SK-N-SH (cell line): Measurements from ENCODE around the gene EME2. TPM values are rescaled to one million over a fixed set of nuclear protein-coding genes. Genes with fewer than 3 reads are reported as not detected.

Source experiments
- CTCF ChIA-PET: fragments of 300-600, 350-600 bp; formaldehyde crosslinking; extraction: SDS; loops from one replicate; lab custom pipeline; 2021; lab: Yijun Ruan, JAX
- POLR2A ChIA-PET: fragments of 350-600 bp; sonication (Branson Sonifier 250); formaldehyde crosslinking; extraction: SDS; loops from one replicate; lab custom pipeline; 2020; ENCODE audit warnings: antibody characterized with exemption, inconsistent platforms; lab: Yijun Ruan, JAX
- DNase-seq: peaks from one replicate; pipeline ENCODE4 v3.0.0; 2012
- H2AFZ ChIP-seq: fragments of 200-600 bp; sonication (generic); 2 replicates; pipeline ENCODE4 v1.8.1; 2016; ENCODE audit warnings: antibody characterized with exemption, mild to moderate bottlenecking, low read depth
- H3F3A ChIP-seq: fragments of 200-600 bp; sonication (generic); replicated peaks from 2 replicates; pipeline ENCODE3; 2016; ENCODE audit warnings: antibody characterized with exemption, mild to moderate bottlenecking; ENCODE audit not compliant: insufficient read depth
- H3K27ac ChIP-seq, 2 experiments: fragments of 200-500 bp in 1 of 2; fragments of 200-600 bp in 1 of 2; sonication (Bioruptor generic) in 1 of 2; sonication (generic), shearing (Covaris generic) in 1 of 2; 2 replicates each; pipeline versions ENCODE4 v1.5.1 to v1.6.1; 2014 to 2016; ENCODE audit warnings: low read depth in 2 of 2, inconsistent platforms in 1 of 2, low read length in 1 of 2, mild to moderate bottlenecking in 1 of 2, mixed read lengths in 1 of 2
- H3K27me3 ChIP-seq: fragments of 200-600 bp; sonication (generic), shearing (Covaris generic); 2 replicates; pipeline ENCODE4 v1.6.1; 2016; ENCODE audit warnings: mixed run types; ENCODE audit not compliant: insufficient read depth
- H3K36me3 ChIP-seq, 2 experiments: fragments of 200-500 bp in 1 of 2; fragments of 200-600 bp in 1 of 2; sonication (Bioruptor generic) in 1 of 2; sonication (generic) in 1 of 2; replicated peaks in 1 of 2; 2 replicates each; pipeline versions ENCODE3 to v1.5.1; 2014 to 2016; ENCODE audit warnings: low read length in 1 of 2, mild to moderate bottlenecking in 1 of 2; ENCODE audit not compliant: insufficient read depth in 2 of 2, control insufficient read depth in 1 of 2
- H3K4me1 ChIP-seq, 2 experiments: fragments of 200-500 bp in 1 of 2; fragments of 200-600 bp in 1 of 2; sonication (Bioruptor generic) in 1 of 2; sonication (generic), shearing (Covaris generic) in 1 of 2; 2 replicates each; pipeline versions ENCODE4 v1.5.1 to v1.6.1; 2014 to 2016; ENCODE audit warnings: low read depth in 1 of 2, low read length in 1 of 2, mixed run types in 1 of 2; ENCODE audit not compliant: insufficient read depth in 2 of 2, control insufficient read depth in 1 of 2
- H3K4me2 ChIP-seq: fragments of 200-600 bp; sonication (generic), shearing (Covaris generic); 2 replicates; pipeline ENCODE4 v1.6.1; 2017; ENCODE audit warnings: mixed run types
- H3K4me3 ChIP-seq, 2 experiments: fragments of 200-500 bp in 1 of 2; fragments of 200-600 bp in 1 of 2; sonication (Bioruptor generic) in 1 of 2; sonication (generic), shearing (Covaris generic) in 1 of 2; 2 replicates each; pipeline versions ENCODE4 v1.5.1 to v1.8.1; 2014 to 2016; ENCODE audit warnings: low read depth in 2 of 2, inconsistent platforms in 1 of 2, low read length in 1 of 2, mild to moderate bottlenecking in 1 of 2, mixed read lengths in 1 of 2, moderate library complexity in 1 of 2
- H3K79me2 ChIP-seq: fragments of 200-600 bp; sonication (generic); 2 replicates; pipeline ENCODE4 v1.8.1; 2017; ENCODE audit warnings: mild to moderate bottlenecking; ENCODE audit not compliant: insufficient read depth
- H3K9ac ChIP-seq: fragments of 200-600 bp; sonication (generic); 2 replicates; pipeline ENCODE4 v1.6.1; 2017; ENCODE audit warnings: mixed run types
- H3K9me2 ChIP-seq: fragments of 200-600 bp; sonication (generic); 2 replicates; pipeline ENCODE4 v1.6.1; 2017; ENCODE audit warnings: mixed run types
- H3K9me3 ChIP-seq: fragments of 200-600 bp; sonication (generic); 2 replicates; pipeline ENCODE4 v1.6.1; 2017; ENCODE audit warnings: mixed run types, mild to moderate bottlenecking, moderate library complexity
- H4K20me1 ChIP-seq: fragments of 200-600 bp; sonication (generic); 2 replicates; pipeline ENCODE4 v1.6.1; 2017; ENCODE audit warnings: mild to moderate bottlenecking, mixed run types; ENCODE audit not compliant: insufficient read depth
- CHD2 ChIP-seq: fragments of 150-350 bp; IDR thresholded peaks from 2 replicates; pipeline ENCODE4 v1.6.1; 2018; ENCODE audit warnings: low read length; ENCODE audit not compliant: partially characterized antibody
- EP300 ChIP-seq, 2 experiments: IDR thresholded peaks; 2 replicates each; pipeline versions ENCODE4 v1.4.0 to v1.6.1; 2012; ENCODE audit warnings: borderline replicate concordance in 1 of 2, low read depth in 1 of 2, low read length in 1 of 2
- EZH2phosphoT487 ChIP-seq: fragments of 200-600 bp; sonication (generic); IDR thresholded peaks from 2 replicates; pipeline ENCODE4 v1.6.1; 2017; ENCODE audit warnings: low read depth, mixed run types, mild to moderate bottlenecking, antibody characterized with exemption, moderate library complexity, borderline replicate concordance
- FOSL2 ChIP-seq: IDR thresholded peaks from 2 replicates; pipeline ENCODE4 v1.4.0; 2012; ENCODE audit warnings: low read depth, mild to moderate bottlenecking, moderate library complexity, borderline replicate concordance
- FOXJ3 ChIP-seq: sonication (generic); formaldehyde crosslinking; IDR thresholded peaks from 2 replicates; pipeline ENCODE4 v1.5.1; 2020; ENCODE audit warnings: mild to moderate bottlenecking, missing genetic modification reagents
- GATA2 ChIP-seq: sonication (generic); formaldehyde crosslinking; IDR thresholded peaks from 2 replicates; pipeline ENCODE4 v1.5.0; 2020; ENCODE audit warnings: mild to moderate bottlenecking, missing genetic modification reagents
- JUND ChIP-seq: IDR thresholded peaks from 2 replicates; pipeline ENCODE4 v1.4.0; 2012
- MAX ChIP-seq: IDR thresholded peaks from 2 replicates; pipeline ENCODE4 v1.4.0; 2012; ENCODE audit warnings: low read depth
- POLR2AphosphoS5 ChIP-seq: IDR thresholded peaks from 2 replicates; pipeline ENCODE4 v1.6.1; 2012; ENCODE audit warnings: low read depth, low read length
- RAD21 ChIP-seq: IDR thresholded peaks from 2 replicates; pipeline ENCODE4 v1.6.1; 2012; ENCODE audit warnings: mild to moderate bottlenecking, low read length
- RFX5 ChIP-seq: IDR thresholded peaks from 2 replicates; pipeline ENCODE4 v1.6.1; 2012; ENCODE audit warnings: mild to moderate bottlenecking, improper control_type of control experiment, low read length
- RXRA ChIP-seq: IDR thresholded peaks from 2 replicates; pipeline ENCODE4 v1.4.0; 2012; ENCODE audit warnings: low read depth, mild to moderate bottlenecking, borderline replicate concordance
- TAF1 ChIP-seq: IDR thresholded peaks from 2 replicates; pipeline ENCODE4 v1.6.1; 2012; ENCODE audit warnings: low read depth, mild to moderate bottlenecking, low read length, moderate library complexity, borderline replicate concordance
- TCF12 ChIP-seq: IDR thresholded peaks from 2 replicates; pipeline ENCODE4 v1.4.0; 2012
- ZBTB33 ChIP-seq: IDR thresholded peaks from 2 replicates; pipeline ENCODE4 v1.4.0; 2012; ENCODE audit warnings: low read depth, borderline replicate concordance
- WGBS: methylation state at CpG from one replicate; pipeline ENCODE4 v1.1.6; 2017; ENCODE audit warnings: low lambda C conversion rate; 5-methylcytosine and 5-hydroxymethylcytosine counted together
- polyA plus RNA-seq, 3 experiments: library from polyadenylated mRNA; depleted of rRNA; stranded (reverse); fragments of >200 nt; gene quantifications; 2 replicates each; pipeline ENCODE4 v1.2.3, GENCODE V29; 2012
- TF ChIP-seq, protein P1 (sequence below): fragments of 150-350 bp; IDR thresholded peaks from 2 replicates; pipeline ENCODE4 v1.6.1; 2017; ENCODE audit warnings: antibody characterized with exemption, low read length, low read depth, borderline replicate concordance

Gene EME2
- polyA plus RNA-seq, 1 of the 3 experiments (the other 2 are of a cell fraction) = 10.1 TPM

- POLR2A ChIA-PET = no interaction called here
Observed at GRCh38 chr16:1762196-1762878, 10.3 kb upstream of the EME2 start.

DNA sequence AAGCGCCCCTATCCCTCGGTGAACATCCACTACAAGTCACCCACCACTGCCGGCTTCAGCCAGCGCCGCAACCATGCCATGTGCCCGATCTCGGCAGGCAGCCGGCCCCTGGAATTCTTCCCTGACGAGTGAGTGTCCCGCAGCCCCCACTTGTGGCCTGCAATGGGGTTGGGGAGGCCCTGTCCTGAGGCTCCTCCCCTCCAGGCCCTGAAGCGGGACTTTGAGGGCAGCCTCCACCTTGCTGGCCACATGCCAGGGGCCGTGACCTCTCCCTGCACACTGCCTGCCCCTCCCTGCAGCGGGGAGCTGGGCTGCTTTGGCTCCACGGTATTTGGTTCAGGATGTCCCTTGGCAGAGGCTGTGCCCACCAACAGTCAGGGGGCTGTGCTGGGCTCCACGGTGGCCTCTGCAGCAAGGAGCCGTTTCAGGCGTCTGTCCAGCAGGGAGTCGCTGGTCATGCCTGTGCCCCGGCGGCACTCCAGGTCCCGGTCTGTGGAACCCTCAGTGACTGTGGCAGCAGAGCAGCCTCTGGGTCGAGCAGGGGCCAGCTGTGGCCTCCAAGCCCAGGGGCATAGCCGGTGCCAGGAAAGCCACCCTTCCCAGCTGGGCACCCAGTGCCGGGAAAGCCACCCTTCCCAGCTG, 9.6 kb upstream of the EME2 start:
- Histone ChIP-seq H2AFZ (no peak overlapping the region), H3K4me2 (no peak overlapping the region), H3K27me3 (no peaks in the 10 kb centered on the region), H4K20me1 (no peaks in the 10 kb centered on the region), H3F3A (no peaks in the 10 kb centered on the region), H3K9ac (no peak overlapping the region), H3K9me3 (no peaks in the 10 kb centered on the region), H3K9me2 (no peaks in the 10 kb centered on the region), H3K79me2 (no peaks in the 10 kb centered on the region), H3K27ac (no peak overlapping the region), H3K4me1 (no peaks in the 10 kb centered on the region), H3K36me3 (peaks cover 0 to 71% of the 10 kb centered on the region in 2 experiments), H3K4me3 (no peak overlapping the region)
- DNase-seq = no peak
- WGBS = 98% methylated on average over 13 of the region's 24 CpGs
- ChIA-PET CTCF (interaction anchor here (0.9 to 1.9 kb wide), 3 partner anchors 10 to 57 kb away, joined by 4 to 7 read pairs (median 5); partner anchors contain the start of genes EME2, MAPK8IP3 and MRPS34), POLR2A (no interaction called here)
- TF ChIP-seq FOXJ3 (CRISPR knock-in tag) = no peak
- TF ChIP-seq RFX5 = no peak
- TF ChIP-seq POLR2AphosphoS5 = no peak
- no peak for TF ChIP-seq RAD21
- TF ChIP-seq RXRA = no peak
- TF ChIP-seq GATA2 (CRISPR knock-in tag) = no peak
- TF ChIP-seq, protein P1, sequence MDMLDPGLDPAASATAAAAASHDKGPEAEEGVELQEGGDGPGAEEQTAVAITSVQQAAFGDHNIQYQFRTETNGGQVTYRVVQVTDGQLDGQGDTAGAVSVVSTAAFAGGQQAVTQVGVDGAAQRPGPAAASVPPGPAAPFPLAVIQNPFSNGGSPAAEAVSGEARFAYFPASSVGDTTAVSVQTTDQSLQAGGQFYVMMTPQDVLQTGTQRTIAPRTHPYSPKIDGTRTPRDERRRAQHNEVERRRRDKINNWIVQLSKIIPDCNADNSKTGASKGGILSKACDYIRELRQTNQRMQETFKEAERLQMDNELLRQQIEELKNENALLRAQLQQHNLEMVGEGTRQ = no peak
- TF ChIP-seq ZBTB33 = no peak
- no peak for TF ChIP-seq MAX
- no peak for TF ChIP-seq FOSL2
- TF ChIP-seq EZH2phosphoT487 = no peak

More at GRCh38 chr16:1762196-1762878, 10.3 kb upstream of the EME2 start:
- CTCF ChIA-PET = interaction anchor here (0.9 to 1.9 kb wide), 3 partner anchors 10 to 56 kb away, joined by 4 to 7 read pairs (median 5); partner anchors contain the start of genes EME2, MAPK8IP3 and MRPS34
- no peak overlapping the region for H3K4me3 ChIP-seq
- no peaks in the 10 kb centered on the region for H3K9me3 ChIP-seq
- no peak overlapping the region for H3K9ac ChIP-seq
- 96% methylated on average over 19 of the region's 30 CpGs for WGBS
- H3K4me2 ChIP-seq = no peak overlapping the region
- no peak overlapping the region for H2AFZ ChIP-seq
- no peaks in the 10 kb centered on the region for H3K79me2 ChIP-seq
- H3K36me3 ChIP-seq = peaks cover 0 to 69% of the 10 kb centered on the region in 2 experiments
- H4K20me1 ChIP-seq = no peaks in the 10 kb centered on the region
- no peak overlapping the region for H3K27ac ChIP-seq
- TF ChIP-seq CHD2 = no peak
- no peak for TF ChIP-seq TCF12
- TF ChIP-seq FOXJ3 (CRISPR knock-in tag) = no peak
- TF ChIP-seq JUND = no peak
- TF ChIP-seq TAF1 = no peak
- TF ChIP-seq ZBTB33 = no peak
- no peak for TF ChIP-seq EP300 (IDR thresholded peaks at IDR 0.05; ENCODE audit: borderline replicate concordance in 1 of 2, low read depth in 1 of 2, low read length in 1 of 2)
- TF ChIP-seq RXRA = no peak
- no peak for TF ChIP-seq EZH2phosphoT487
- TF ChIP-seq, all 33 proteins: peak for 0
- no peak for DNase-seq
- Histone ChIP-seq H3K4me1 (no peaks in the 10 kb centered on the region), H3F3A (no peaks in the 10 kb centered on the region), H3K27me3 (no peaks in the 10 kb centered on the region), H3K9me2 (no peaks in the 10 kb centered on the region)
